ENCODE data around the gene ZNF750. TPM values are rescaled to one million over a fixed set of nuclear protein-coding genes. Genes with fewer than 3 reads are reported as not detected.

ZNF750 gene
- under 1 TPM in 2 of 7 donors, not detected in 5; 0.12 to 0.13 TPM for total RNA-seq
- polyA plus RNA-seq: under 1 TPM; 0.05 to 0.16 (median 0.15) TPM
- long read RNA-seq, donor 1: 0 reads
- long read RNA-seq, donor 2: 0 reads

DNA sequence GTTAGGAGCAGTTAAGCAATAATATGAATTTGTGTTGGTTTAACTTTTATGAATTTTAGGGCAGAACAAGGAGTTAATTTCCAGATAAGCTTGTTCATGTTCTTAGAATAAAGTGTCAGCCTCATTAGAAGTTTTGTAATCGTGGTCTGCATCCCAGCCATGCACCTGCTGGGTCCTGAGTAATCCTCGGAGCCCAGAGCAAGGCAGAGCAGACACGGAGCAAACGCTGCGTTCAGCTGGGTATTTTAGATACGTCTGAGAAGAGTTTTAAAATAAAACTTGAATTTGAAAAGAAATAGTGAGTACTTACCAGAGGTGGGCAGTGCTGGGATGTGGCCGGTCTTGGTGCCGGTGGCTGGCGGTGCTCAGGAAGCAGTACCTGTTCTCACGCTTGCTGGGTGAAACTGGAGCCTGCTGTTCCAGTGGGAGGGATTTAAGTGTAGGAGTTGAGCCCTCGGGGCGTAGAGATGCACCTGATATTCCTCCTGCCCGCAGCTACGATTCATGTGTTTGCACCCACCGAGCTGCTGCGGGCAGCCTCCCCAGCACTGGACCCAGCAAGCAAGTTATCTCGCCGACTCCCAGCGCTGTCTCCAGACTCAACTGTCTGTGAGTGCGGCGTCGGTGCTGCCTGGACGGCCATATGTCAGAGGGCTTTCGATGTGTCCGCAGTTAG, at the start of gene ZNF750:
ZNF750 (minus strand) TSS at position 406 of the 676 bp plus-strand sequence. CDS start 7,568 bp downstream, outside the sequence.
- Histone ChIP-seq H3K9me3 (no peaks in the 10 kb centered on the region), H3K36me3 (no peaks in the 10 kb centered on the region), H3K4me3 (no peak within 1 kb of the TSS), H3K27me3 (replicated peaks in 1 of 7) (no peaks in the 10 kb centered on the region), H3K4me1 (peaks cover 12 to 46% (median 28%) of the 10 kb centered on the region in 6 donors), H3K27ac (peak within 1 kb of the TSS; percentile 60 to 84 (median 75))
- 94 to 97% (median 96%) methylated on average over 25 of the region's 25 CpGs for WGBS, 5 donors
- peak; percentile 66 for DNase-seq
- TF ChIP-seq POLR2AphosphoS5 (IDR thresholded peaks at IDR 0.05) (no peak), POLR2A (IDR thresholded peaks at IDR 0.05) (no peak)
- TF ChIP-seq, protein P1, sequence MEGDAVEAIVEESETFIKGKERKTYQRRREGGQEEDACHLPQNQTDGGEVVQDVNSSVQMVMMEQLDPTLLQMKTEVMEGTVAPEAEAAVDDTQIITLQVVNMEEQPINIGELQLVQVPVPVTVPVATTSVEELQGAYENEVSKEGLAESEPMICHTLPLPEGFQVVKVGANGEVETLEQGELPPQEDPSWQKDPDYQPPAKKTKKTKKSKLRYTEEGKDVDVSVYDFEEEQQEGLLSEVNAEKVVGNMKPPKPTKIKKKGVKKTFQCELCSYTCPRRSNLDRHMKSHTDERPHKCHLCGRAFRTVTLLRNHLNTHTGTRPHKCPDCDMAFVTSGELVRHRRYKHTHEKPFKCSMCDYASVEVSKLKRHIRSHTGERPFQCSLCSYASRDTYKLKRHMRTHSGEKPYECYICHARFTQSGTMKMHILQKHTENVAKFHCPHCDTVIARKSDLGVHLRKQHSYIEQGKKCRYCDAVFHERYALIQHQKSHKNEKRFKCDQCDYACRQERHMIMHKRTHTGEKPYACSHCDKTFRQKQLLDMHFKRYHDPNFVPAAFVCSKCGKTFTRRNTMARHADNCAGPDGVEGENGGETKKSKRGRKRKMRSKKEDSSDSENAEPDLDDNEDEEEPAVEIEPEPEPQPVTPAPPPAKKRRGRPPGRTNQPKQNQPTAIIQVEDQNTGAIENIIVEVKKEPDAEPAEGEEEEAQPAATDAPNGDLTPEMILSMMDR (IDR thresholded peaks at IDR 0.05 in 8 of 11, conservative IDR thresholded peaks at IDR 0.05 in 3 of 11): no peak
- intact Hi-C loops (cut with DNase I; ENCODE audit: low total_unique reads): no loop called here

DNA sequence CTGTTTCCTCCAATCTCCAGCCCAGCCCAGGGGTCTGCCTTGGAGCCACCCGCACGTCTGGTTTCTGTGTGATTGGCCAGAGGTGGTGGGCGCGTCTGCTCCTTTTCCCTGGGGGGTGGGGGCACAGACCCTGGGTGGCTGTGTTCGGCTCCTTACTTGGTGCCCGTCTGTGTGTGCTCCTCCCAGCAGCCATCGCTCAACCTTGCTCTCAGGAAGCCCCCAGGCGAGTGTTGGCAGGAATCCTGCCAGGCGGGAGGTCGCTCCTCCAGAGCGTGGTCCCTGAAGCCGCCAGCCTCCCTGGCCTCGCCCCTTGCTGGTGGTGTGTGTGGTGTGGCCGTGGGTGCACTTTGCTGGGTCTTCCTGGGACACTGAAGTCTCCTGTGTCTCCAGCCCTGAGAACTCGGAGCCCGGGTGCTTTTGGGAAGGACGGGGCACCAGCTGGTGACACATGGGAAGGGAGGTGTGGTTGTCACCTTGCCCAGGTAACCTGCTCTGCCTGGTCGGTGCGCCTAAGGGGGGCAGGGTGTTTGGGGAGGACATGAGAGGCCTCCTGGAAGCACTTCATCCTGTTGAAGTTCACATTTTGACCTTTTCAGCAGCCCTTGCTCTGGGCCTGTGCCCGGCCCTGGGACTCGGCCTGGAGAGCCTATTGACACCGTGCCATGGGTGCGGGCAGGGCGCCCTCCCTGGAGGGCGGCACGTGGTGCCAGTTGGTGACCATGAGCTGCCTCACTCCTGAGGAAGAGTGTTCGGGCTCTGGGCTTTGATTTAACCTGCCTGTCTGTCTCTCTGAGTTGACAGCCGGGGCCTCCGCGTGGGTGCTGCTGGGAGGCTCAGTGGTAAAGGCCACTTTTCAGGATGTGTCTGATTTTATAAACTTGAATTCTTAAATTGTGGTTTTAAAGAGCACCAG, 49.0 kb upstream of the ZNF750 start:
- TF ChIP-seq POLR2A (IDR thresholded peaks at IDR 0.05): no peak
- TF ChIP-seq POLR2AphosphoS5 (IDR thresholded peaks at IDR 0.05): peak in 2 of 3 donors; percentile 46 to 63
- TF ChIP-seq, protein P1 (IDR thresholded peaks at IDR 0.05 in 8 of 11, conservative IDR thresholded peaks at IDR 0.05 in 3 of 11): no peak
- peak; percentile 77 for DNase-seq
- no peaks in the 10 kb centered on the region for H3K9me3 ChIP-seq
- H3K4me3 ChIP-seq: no peak overlapping the region
- H3K4me1 ChIP-seq: peaks cover 12 to 84% (median 67%) of the 10 kb centered on the region in 6 donors
- 65 to 78% (median 76%) methylated on average over 13 to 30 of the region's 30 CpGs for WGBS, 5 donors
- H3K27me3 ChIP-seq (replicated peaks in 1 of 7): no peaks in the 10 kb centered on the region
- H3K27ac ChIP-seq: peak overlapping the region in 4 of 8 donors; percentile 27 to 60 (median 45)
- H3K36me3 ChIP-seq: peaks cover 0 to 52% (median 3%) of the 10 kb centered on the region in 6 donors
- intact Hi-C loops (cut with DNase I; ENCODE audit: low total_unique reads): no loop called here

GRCh38 chr17:82887255-82888164, 47.7 kb upstream of the ZNF750 start:
- intact Hi-C loops (cut with DNase I; ENCODE audit: low total_unique reads): no loop called here
- Histone ChIP-seq H3K9me3 (no peaks in the 10 kb centered on the region), H3K4me1 (peaks cover 20 to 84% (median 67%) of the 10 kb centered on the region in 6 donors), H3K36me3 (peaks cover 0 to 48% (median 3%) of the 10 kb centered on the region in 6 donors), H3K27me3 (replicated peaks in 1 of 7) (no peaks in the 10 kb centered on the region), H3K27ac (peak overlapping the region in 2 of 8 donors; percentile 2 to 19), H3K4me3 (no peak overlapping the region)
- no peak for DNase-seq
- TF ChIP-seq POLR2A (IDR thresholded peaks at IDR 0.05) (no peak), POLR2AphosphoS5 (IDR thresholded peaks at IDR 0.05) (no peak)
- TF ChIP-seq, protein P1 (IDR thresholded peaks at IDR 0.05 in 8 of 11, conservative IDR thresholded peaks at IDR 0.05 in 3 of 11): no peak
- WGBS, 5 donors: 79 to 85% (median 79%) methylated on average over 27 of the region's 27 CpGs

All from spleen (tissue), 13 donors.